Measurements from ENCODE around the gene POLR2A. TPM values are rescaled to one million over a fixed set of nuclear protein-coding genes. Genes with fewer than 3 reads are reported as not detected.

Gene POLR2A
- total RNA-seq, 2 experiments from 2014 or later, result 219 to 223 TPM

DNA sequence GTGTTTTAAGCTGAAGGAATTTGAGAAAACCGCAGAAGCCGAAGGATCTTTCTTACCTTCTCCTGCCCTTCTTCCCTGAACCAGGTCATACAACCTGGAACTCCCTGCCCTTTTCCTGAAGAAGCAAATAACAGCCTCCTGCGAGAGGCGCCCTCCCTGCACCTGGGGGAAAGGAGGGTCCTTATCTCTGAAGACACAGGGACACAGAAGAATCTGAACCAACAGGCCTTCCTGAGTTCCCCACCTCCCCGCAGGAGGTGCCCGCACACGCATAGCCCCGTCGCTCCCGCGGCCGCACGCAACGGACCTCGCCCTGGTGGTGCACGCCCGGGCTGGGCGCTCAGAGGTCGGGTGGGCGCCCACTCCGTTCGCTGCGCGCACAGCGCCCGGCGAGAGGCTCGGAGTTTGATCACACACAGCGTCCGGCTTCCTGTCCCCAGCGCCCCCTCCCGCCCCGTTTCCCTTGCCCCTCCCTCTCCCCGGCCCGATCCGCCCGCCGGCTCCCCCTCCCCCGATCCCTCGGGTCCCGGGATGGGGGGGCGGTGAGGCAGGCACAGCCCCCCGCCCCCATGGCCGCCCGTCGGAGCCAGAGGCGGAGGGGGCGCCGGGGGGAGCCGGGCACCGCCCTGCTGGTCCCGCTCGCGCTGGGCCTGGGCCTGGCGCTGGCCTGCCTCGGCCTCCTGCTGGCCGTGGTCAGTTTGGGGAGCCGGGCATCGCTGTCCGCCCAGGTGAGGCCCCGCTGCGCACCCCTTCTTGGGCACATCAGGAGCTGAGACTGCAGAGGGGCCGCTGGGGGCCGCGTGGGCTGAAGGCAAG is 64.6 kb downstream of the POLR2A start, which contains the start of gene TNFSF12:
Gene TNFSF12, plus strand, starts transcription at position 474 of the 816 bp plus-strand sequence. Its CDS starts 96 bp downstream, at position 570.
- TF ChIP-seq, protein P1, sequence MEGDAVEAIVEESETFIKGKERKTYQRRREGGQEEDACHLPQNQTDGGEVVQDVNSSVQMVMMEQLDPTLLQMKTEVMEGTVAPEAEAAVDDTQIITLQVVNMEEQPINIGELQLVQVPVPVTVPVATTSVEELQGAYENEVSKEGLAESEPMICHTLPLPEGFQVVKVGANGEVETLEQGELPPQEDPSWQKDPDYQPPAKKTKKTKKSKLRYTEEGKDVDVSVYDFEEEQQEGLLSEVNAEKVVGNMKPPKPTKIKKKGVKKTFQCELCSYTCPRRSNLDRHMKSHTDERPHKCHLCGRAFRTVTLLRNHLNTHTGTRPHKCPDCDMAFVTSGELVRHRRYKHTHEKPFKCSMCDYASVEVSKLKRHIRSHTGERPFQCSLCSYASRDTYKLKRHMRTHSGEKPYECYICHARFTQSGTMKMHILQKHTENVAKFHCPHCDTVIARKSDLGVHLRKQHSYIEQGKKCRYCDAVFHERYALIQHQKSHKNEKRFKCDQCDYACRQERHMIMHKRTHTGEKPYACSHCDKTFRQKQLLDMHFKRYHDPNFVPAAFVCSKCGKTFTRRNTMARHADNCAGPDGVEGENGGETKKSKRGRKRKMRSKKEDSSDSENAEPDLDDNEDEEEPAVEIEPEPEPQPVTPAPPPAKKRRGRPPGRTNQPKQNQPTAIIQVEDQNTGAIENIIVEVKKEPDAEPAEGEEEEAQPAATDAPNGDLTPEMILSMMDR (IDR thresholded peaks at IDR 0.05), result no peak
- peak; percentile 56 for ATAC-seq
- peak; percentile 76 for DNase-seq
- Mint-ChIP-seq H3K4me1 (ENCODE audit: low read depth) (peaks cover 54% of the 10 kb centered on the region), H3K4me3 (peak within 1 kb of the TSS; percentile 82), H3K27ac (peak within 1 kb of the TSS; percentile 77), H3K27me3 (no peaks in the 10 kb centered on the region), H3K9me3 (no peaks in the 10 kb centered on the region), H3K36me3 (ENCODE audit: low read depth) (peaks cover 1% of the 10 kb centered on the region)
- intact Hi-C loops (cut with micrococcal nuclease), result no loop called here
- CTCF ChIA-PET, result interaction anchor here (0.8 to 6.1 kb wide), 8 partner anchors 9 to 192 kb away, joined by 3 to 42 read pairs (median 4); partner anchors contain the start of genes SENP3 and TNFSF13
- POLR2A ChIA-PET, result interaction anchor here (1.0 to 3.8 kb wide), 10 partner anchors 9 to 73 kb away, joined by 3 to 14 read pairs (median 4); partner anchors contain the start of genes MPDU1, SENP3 and TNFSF13

Other genes starting within 250 kb of the POLR2A start
- 10 to 100 TPM; 50.0 to 53.6 TPM for gene DVL2, start 249.8 kb upstream of the POLR2A start, total RNA-seq
- gene PHF23, start 244.9 kb upstream of the POLR2A start, total RNA-seq, result 10 to 100 TPM; 17.8 to 24.4 TPM
- gene GABARAP, start 241.9 kb upstream of the POLR2A start, total RNA-seq, result 100 to 1,000 TPM; 104 to 118 TPM
- gene CTDNEP1, start 232.6 kb upstream of the POLR2A start, total RNA-seq, result 100 to 1,000 TPM; 159 to 160 TPM
- 10 to 100 TPM; 80.2 to 85.4 TPM for gene ELP5, start 232.2 kb upstream of the POLR2A start, total RNA-seq
- 1 to 10 TPM; 1.5 to 1.7 TPM for gene CLDN7, start 221.9 kb upstream of the POLR2A start, total RNA-seq
- under 1 TPM; 0.07 to 0.25 TPM for gene SLC2A4, start 202.6 kb upstream of the POLR2A start, total RNA-seq
- under 1 TPM; 0.56 to 0.83 TPM for gene YBX2, start 189.7 kb upstream of the POLR2A start, total RNA-seq
- gene EIF5A, start 176.7 kb upstream of the POLR2A start, total RNA-seq, result 1,000 to 10,000 TPM; 1,064 TPM
- gene GPS2, start 169.0 kb upstream of the POLR2A start, total RNA-seq, result 10 to 100 TPM; 31.8 to 36.8 TPM
- gene NEURL4, start 155.0 kb upstream of the POLR2A start, total RNA-seq, result 10 to 100 TPM; 36.2 to 40.4 TPM
- 100 to 1,000 TPM; 309 to 342 TPM for gene ACAP1, start 147.8 kb upstream of the POLR2A start, total RNA-seq
- 10 to 100 TPM; 11.0 to 11.2 TPM for gene KCTD11, start 132.2 kb upstream of the POLR2A start, total RNA-seq
- gene TMEM95, start 129.2 kb upstream of the POLR2A start, total RNA-seq, result not detected
- 1 to 10 TPM; 6.8 to 6.9 TPM for gene TNK1, start 103.3 kb upstream of the POLR2A start, total RNA-seq
- 10 to 100 TPM; 62.6 to 71.1 TPM for gene PLSCR3, start 89.8 kb upstream of the POLR2A start, total RNA-seq
- gene TMEM256, start 80.3 kb upstream of the POLR2A start, total RNA-seq, result 10 to 100 TPM; 55.8 to 60.6 TPM
- 10 to 100 TPM in 1 of 2 experiments, 1 to 10 TPM in 1; 9.4 to 10.9 TPM for gene NLGN2, start 76.5 kb upstream of the POLR2A start, total RNA-seq
- under 1 TPM in 1 of 2 experiments, not detected in 1; 0.36 TPM for gene SPEM1, start 64.0 kb upstream of the POLR2A start, total RNA-seq
- gene SPEM2, start 58.8 kb upstream of the POLR2A start, total RNA-seq, result not detected
- gene SPEM3, start 55.5 kb upstream of the POLR2A start, total RNA-seq, result not detected
- 10 to 100 TPM; 12.5 to 14.2 TPM for gene TMEM102, start 48.9 kb upstream of the POLR2A start, total RNA-seq
- gene FGF11, start 44.9 kb upstream of the POLR2A start, total RNA-seq, result 10 to 100 TPM; 16.5 to 16.6 TPM
- gene CHRNB1, start 39.3 kb upstream of the POLR2A start, total RNA-seq, result 10 to 100 TPM; 11.5 to 11.7 TPM
- gene ZBTB4, start 4.7 kb upstream of the POLR2A start, total RNA-seq, result 10 to 100 TPM; 24.3 to 24.6 TPM
- gene SLC35G6, start 2.9 kb upstream of the POLR2A start, total RNA-seq, result not detected
- 10 to 100 TPM; 11.8 to 13.8 TPM for gene TNFSF12, start 64.7 kb downstream of the POLR2A start, total RNA-seq
- gene TNFSF13, start 74.4 kb downstream of the POLR2A start, total RNA-seq, result 1 to 10 TPM; 4.0 to 6.9 TPM
- gene SENP3, start 77.6 kb downstream of the POLR2A start, total RNA-seq, result 10 to 100 TPM; 60.2 to 63.2 TPM
- gene CD68, start 95.3 kb downstream of the POLR2A start, total RNA-seq, result 10 to 100 TPM; 11.4 to 12.9 TPM
- 10 to 100 TPM; 50.9 to 51.4 TPM for gene MPDU1, start 99.5 kb downstream of the POLR2A start, total RNA-seq
- gene SOX15, start 105.7 kb downstream of the POLR2A start, total RNA-seq, result under 1 TPM in 1 of 2 experiments, not detected in 1; 0.25 TPM
- 10 to 100 TPM; 28.6 to 33.1 TPM for gene FXR2, start 130.5 kb downstream of the POLR2A start, total RNA-seq
- 10 to 100 TPM; 15.6 to 22.2 TPM for gene SAT2, start 143.5 kb downstream of the POLR2A start, total RNA-seq
- not detected for gene SHBG, start 145.8 kb downstream of the POLR2A start, total RNA-seq
- gene ATP1B2, start 166.6 kb downstream of the POLR2A start, total RNA-seq, result under 1 TPM in 1 of 2 experiments, not detected in 1; 0.38 TPM
- 100 to 1,000 TPM; 129 to 138 TPM for gene TP53, start 203.1 kb downstream of the POLR2A start, total RNA-seq
- gene WRAP53, start 204.1 kb downstream of the POLR2A start, total RNA-seq, result 10 to 100 TPM; 27.5 to 28.6 TPM
- gene EFNB3, start 220.8 kb downstream of the POLR2A start, total RNA-seq, result not detected
- gene DNAH2, start 233.4 kb downstream of the POLR2A start, total RNA-seq, result not detected